Measurements from ENCODE around the gene UBR2. TPM values are rescaled to one million over a fixed set of nuclear protein-coding genes. Genes with fewer than 3 reads are reported as not detected.

Gene UBR2
- total and polyA plus RNA-seq, 2 of the 13 experiments (the other 11 are each of a cell fraction or from before 2014, with no cell fraction given), result 17.6 to 29.3 TPM

DNA sequence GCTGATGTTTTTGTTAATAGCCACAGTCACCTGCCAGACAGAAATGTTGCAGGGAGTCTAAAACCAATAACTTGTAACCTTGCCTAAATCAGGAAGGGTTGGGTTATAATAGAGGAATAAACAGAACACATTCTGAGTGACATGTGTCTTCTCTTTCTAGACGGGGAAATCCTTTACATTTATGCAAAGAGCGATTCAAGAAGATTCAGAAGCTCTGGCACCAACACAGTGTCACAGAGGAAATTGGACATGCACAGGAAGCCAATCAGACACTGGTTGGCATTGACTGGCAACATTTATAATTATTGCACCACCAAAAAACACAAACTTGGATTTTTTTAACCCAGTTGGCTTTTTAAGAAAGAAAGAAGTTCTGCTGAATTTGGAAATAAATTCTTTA lies 127.0 kb downstream of the UBR2 start:
- Histone ChIP-seq H3K9me3 (ENCODE audit: low read length) (no peaks in the 10 kb centered on the region), H3K4me2 (ENCODE audit: low read depth, low read length) (no peak overlapping the region), H3K79me2 (ENCODE audit: insufficient read depth, low read length) (no peaks in the 10 kb centered on the region), H4K20me1 (ENCODE audit: insufficient read depth, low read length) (no peaks in the 10 kb centered on the region), H3K27ac (ENCODE audit: extremely low read length, insufficient read depth, low read length) (no peak overlapping the region), H3K36me3 (replicated peaks in 1 of 2; ENCODE audit: control insufficient read depth in 1 of 2, insufficient read depth in 2 of 2, low read length in 2 of 2) (peaks cover 21 to 52% of the 10 kb centered on the region in 2 experiments), H2AFZ (ENCODE audit: low read length) (no peak overlapping the region), H3K9ac (ENCODE audit: insufficient read depth, low read depth, low read length) (no peak overlapping the region), H3K4me3 (replicated peaks in 1 of 3; ENCODE audit: insufficient read depth in 1 of 3, low read depth in 2 of 3, low read length in 3 of 3) (no peak overlapping the region), H3K4me1 (ENCODE audit: insufficient read depth, low read length) (no peaks in the 10 kb centered on the region), H3K27me3 (ENCODE audit: control insufficient read depth in 1 of 2, insufficient read depth in 2 of 2, low read length in 2 of 2) (no peaks in the 10 kb centered on the region)
- CTCF ChIA-PET (ENCODE audit: low intra/inter-chr PET ratio, low total read pairs), result no interaction called here
- FAIRE-seq, result no peak
- no peak for DNase-seq (ENCODE audit: low spot score)
- ATAC-seq, result no peak
- WGBS (ENCODE audit: low lambda C conversion rate), result 100% methylated on average over 2 of the region's 2 CpGs
- POLR2A ChIA-PET, result no interaction called here
- no TSS peak for BruUV-seq (replicated peaks)
- in situ Hi-C loops (cut with HindIII; ENCODE audit: extremely low pct_ligation_motif_present, low pct_unique_long_range_greater_than_20kb) (no loop called here), intact Hi-C loops (cut with micrococcal nuclease; ENCODE audit: unreplicated experiment) (no loop called here)
- no peak for TF ChIP-seq THYN1 (CRISPR knock-in tag; IDR thresholded peaks at IDR 0.05; ENCODE audit: borderline replicate concordance, low read depth)
- no peak for TF ChIP-seq ZMYM2 (CRISPR knock-in tag; IDR thresholded peaks at IDR 0.05)
- TF ChIP-seq, protein P1, sequence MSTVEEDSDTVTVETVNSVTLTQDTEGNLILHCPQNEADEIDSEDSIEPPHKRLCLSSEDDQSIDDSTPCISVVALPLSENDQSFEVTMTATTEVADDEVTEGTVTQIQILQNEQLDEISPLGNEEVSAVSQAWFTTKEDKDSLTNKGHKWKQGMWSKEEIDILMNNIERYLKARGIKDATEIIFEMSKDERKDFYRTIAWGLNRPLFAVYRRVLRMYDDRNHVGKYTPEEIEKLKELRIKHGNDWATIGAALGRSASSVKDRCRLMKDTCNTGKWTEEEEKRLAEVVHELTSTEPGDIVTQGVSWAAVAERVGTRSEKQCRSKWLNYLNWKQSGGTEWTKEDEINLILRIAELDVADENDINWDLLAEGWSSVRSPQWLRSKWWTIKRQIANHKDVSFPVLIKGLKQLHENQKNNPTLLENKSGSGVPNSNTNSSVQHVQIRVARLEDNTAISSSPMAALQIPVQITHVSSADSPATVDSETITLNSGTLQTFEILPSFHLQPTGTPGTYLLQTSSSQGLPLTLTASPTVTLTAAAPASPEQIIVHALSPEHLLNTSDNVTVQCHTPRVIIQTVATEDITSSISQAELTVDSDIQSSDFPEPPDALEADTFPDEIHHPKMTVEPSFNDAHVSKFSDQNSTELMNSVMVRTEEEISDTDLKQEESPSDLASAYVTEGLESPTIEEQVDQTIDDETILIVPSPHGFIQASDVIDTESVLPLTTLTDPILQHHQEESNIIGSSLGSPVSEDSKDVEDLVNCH (CRISPR knock-in tag; IDR thresholded peaks at IDR 0.05), result no peak
- TF ChIP-seq, protein P2, sequence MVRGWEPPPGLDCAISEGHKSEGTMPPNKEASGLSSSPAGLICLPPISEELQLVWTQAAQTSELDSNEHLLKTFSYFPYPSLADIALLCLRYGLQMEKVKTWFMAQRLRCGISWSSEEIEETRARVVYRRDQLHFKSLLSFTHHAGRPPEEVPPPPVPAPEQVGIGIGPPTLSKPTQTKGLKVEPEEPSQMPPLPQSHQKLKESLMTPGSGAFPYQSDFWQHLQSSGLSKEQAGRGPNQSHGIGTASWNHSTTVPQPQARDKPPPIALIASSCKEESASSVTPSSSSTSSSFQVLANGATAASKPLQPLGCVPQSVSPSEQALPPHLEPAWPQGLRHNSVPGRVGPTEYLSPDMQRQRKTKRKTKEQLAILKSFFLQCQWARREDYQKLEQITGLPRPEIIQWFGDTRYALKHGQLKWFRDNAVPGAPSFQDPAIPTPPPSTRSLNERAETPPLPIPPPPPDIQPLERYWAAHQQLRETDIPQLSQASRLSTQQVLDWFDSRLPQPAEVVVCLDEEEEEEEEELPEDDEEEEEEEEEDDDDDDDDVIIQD (CRISPR knock-in tag; IDR thresholded peaks at IDR 0.05; ENCODE audit: low read depth), result no peak
- no peak for TF ChIP-seq MAFG (CRISPR knock-in tag; IDR thresholded peaks at IDR 0.05)
- TF ChIP-seq, protein P3, sequence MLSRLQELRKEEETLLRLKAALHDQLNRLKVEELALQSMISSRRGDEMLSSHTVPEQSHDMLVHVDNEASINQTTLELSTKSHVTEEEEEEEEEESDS (CRISPR knock-in tag; IDR thresholded peaks at IDR 0.05; ENCODE audit: borderline replicate concordance), result no peak
- TF ChIP-seq MNT (IDR thresholded peaks at IDR 0.05), result no peak
- TF ChIP-seq ZFP36 (IDR thresholded peaks at IDR 0.05; ENCODE audit: borderline replicate concordance, low read depth, low read length, partially characterized antibody), result no peak
- TF ChIP-seq FOXK2 (IDR thresholded peaks at IDR 0.05), result no peak
- TF ChIP-seq, protein P4, sequence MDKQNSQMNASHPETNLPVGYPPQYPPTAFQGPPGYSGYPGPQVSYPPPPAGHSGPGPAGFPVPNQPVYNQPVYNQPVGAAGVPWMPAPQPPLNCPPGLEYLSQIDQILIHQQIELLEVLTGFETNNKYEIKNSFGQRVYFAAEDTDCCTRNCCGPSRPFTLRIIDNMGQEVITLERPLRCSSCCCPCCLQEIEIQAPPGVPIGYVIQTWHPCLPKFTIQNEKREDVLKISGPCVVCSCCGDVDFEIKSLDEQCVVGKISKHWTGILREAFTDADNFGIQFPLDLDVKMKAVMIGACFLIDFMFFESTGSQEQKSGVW (CRISPR knock-in tag; IDR thresholded peaks at IDR 0.05; ENCODE audit: borderline replicate concordance), result no peak
- TF ChIP-seq ZNF337 (CRISPR knock-in tag; IDR thresholded peaks at IDR 0.05; ENCODE audit: borderline replicate concordance, low read depth), result no peak
- TF ChIP-seq RAD51 (IDR thresholded peaks at IDR 0.05; ENCODE audit: borderline replicate concordance), result no peak
- TF ChIP-seq ZFYVE20 (CRISPR knock-in tag; IDR thresholded peaks at IDR 0.05; ENCODE audit: borderline replicate concordance, low read depth), result no peak
- TF ChIP-seq, protein P5, sequence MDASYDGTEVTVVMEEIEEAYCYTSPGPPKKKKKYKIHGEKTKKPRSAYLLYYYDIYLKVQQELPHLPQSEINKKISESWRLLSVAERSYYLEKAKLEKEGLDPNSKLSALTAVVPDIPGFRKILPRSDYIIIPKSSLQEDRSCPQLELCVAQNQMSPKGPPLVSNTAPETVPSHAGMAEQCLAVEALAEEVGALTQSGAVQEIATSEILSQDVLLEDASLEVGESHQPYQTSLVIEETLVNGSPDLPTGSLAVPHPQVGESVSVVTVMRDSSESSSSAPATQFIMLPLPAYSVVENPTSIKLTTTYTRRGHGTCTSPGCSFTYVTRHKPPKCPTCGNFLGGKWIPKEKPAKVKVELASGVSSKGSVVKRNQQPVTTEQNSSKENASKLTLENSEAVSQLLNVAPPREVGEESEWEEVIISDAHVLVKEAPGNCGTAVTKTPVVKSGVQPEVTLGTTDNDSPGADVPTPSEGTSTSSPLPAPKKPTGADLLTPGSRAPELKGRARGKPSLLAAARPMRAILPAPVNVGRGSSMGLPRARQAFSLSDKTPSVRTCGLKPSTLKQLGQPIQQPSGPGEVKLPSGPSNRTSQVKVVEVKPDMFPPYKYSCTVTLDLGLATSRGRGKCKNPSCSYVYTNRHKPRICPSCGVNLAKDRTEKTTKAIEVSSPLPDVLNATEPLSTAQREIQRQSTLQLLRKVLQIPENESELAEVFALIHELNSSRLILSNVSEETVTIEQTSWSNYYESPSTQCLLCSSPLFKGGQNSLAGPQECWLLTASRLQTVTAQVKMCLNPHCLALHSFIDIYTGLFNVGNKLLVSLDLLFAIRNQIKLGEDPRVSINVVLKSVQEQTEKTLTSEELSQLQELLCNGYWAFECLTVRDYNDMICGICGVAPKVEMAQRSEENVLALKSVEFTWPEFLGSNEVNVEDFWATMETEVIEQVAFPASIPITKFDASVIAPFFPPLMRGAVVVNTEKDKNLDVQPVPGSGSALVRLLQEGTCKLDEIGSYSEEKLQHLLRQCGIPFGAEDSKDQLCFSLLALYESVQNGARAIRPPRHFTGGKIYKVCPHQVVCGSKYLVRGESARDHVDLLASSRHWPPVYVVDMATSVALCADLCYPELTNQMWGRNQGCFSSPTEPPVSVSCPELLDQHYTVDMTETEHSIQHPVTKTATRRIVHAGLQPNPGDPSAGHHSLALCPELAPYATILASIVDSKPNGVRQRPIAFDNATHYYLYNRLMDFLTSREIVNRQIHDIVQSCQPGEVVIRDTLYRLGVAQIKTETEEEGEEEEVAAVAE (CRISPR knock-in tag; IDR thresholded peaks at IDR 0.05; ENCODE audit: borderline replicate concordance), result no peak
